GM18508 (cell line): ENCODE results near the gene PARD3B.

ENCODE experiments used
- ATAC-seq: cut with Tn5 transposase; IDR thresholded peaks from one replicate; pipeline ENCODE4 v1.9.1; 2021; ENCODE audit warnings: moderate number of reproducible peaks; ENCODE audit not compliant: insufficient read depth, unreplicated experiment

PARD3B gene

DNA sequence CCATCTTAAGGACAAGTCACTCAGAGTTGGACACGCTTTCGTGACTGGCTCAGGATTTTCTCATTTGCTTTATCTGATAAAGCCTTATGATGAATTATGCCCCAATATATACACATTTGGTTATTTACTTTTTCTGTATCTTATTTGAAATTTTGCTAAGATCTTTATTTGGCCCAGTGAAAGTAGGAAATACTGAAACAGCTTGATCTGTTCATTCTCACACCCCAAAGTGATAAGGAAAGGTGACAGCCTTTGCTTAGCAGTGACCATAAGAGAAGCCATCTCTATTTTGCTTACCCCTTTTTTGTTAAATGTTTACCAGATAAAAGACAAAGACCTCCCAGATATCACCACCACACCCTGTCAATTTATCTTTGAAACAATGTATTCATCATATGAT lies 428.3 kb downstream of the PARD3B start:
- no peak for ATAC-seq

DNA sequence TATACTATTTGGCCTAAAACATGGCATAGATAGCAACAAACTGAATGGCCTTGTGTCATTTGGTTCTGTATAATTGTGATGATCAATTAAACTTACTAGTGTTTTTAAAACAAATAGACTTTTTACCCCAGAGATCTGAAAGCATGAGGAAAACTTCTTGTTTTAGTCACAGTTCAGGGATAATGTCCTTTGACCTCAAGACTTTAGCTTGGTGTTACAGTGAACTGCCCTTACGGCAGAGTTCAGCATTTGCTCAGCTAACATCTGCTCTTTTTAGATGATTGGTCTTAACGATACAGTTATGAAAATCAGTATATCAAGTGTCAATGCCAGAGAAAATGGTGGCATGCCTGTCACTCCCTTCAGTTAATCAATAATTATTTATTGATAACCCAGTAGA lies 429.2 kb downstream of the PARD3B start:
- ATAC-seq = no peak

GRCh38 chr2:204977914-204978313 lies 432.6 kb downstream of the PARD3B start:
- no peak for ATAC-seq

- no peak for ATAC-seq
These were observed 437.0 kb downstream of the PARD3B start for GRCh38 chr2:204982303-204982702.

GRCh38 chr2:204984518-204984917 lies 439.2 kb downstream of the PARD3B start:
- no peak for ATAC-seq

DNA sequence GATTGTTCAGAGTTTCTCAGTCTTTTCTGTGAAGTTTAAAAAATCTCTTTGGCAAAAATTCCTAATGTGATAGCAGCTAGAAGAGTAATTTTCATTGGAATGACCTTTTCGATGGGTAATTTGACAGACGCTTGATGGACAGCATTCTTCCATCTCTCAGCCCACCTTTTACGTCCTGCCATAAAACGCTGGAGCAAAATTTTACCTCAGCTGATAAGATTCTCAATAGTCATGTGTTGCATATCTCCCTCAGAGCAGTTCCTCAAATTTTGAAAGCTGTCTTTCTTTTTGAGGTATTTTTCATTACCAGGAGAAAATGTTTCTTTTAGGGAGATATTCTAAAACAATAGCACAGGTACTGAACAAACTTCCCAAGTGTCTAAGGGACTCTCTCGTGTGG lies 441.4 kb downstream of the PARD3B start:
- ATAC-seq = no peak

GRCh38 chr2:204988836-204989235 lies 443.6 kb downstream of the PARD3B start:
- no peak for ATAC-seq

DNA sequence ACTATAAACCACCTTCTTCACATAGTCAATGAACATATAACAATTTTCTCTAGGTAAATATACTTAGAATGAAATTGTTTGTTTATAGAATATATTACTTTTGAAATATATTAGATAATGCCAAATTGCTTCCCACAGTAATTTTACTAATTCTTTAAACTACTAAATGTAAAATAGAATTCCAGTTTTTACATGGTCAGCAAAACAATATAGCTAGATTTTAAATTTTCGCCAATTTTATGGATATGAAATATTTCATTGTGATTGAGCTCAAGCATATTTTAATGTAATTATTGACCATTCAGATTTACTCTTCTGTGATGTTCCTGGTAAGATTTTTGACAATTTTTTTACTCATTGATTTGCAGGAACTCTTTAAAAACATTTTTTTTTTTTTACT lies 444.6 kb downstream of the PARD3B start:
- no peak for ATAC-seq

DNA sequence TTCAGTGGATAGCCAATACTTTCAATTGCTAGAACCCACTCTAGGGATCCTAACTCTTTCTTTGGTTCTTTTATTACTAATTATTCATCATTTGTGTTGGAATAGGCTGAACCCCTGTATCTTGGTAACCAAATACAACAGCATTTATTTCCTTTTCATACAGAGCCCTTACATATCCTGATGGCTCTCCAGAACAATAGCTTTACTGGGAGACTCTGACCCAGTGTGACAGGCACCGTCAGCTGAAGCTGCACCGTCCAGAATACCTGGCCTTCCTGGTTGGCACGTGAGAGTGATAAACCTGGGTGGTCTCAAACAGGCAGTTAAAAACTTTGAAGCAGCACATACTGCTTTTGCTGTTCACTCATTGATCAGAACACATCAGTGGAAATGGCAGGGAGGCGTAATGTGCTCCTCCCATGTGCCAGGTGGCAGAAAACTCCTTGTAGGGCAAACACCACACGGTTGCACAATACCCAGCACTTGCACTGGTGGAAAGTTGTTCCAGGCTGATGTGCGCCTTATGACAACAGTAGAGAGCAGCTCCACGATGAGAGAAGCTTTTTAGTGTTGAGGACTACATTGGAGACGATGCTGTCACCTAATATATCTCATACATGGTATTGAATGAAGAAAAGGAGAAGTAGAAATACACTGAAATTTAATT lies 456.2 kb downstream of the PARD3B start:
- ATAC-seq = no peak

DNA sequence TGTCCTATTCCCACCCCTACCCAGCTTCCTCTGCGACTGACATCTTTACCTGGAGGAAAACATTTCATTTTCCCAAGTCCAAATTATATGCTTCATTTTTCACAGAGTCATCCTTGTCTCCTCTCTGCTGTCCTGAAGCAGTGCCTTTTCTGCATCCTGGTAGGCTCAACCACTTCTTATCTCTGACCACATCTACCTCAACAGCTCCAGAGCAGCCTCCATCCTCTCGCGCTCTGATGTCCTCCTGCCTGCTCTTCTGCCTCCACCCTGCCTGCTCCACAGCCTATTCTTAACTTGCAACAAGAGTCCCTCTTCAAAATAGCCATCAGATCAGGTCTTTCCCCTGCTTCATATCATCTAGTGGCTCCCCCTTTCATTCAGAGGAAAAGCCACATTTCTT lies 457.1 kb downstream of the PARD3B start:
- ATAC-seq = no peak

- ATAC-seq = no peak
These were observed 458.0 kb downstream of the PARD3B start for GRCh38 chr2:205003288-205003687.

- ATAC-seq = no peak
These were observed 464.9 kb downstream of the PARD3B start for GRCh38 chr2:205010196-205010595.

GRCh38 chr2:205011031-205011430 lies 465.8 kb downstream of the PARD3B start:
- ATAC-seq = no peak

DNA sequence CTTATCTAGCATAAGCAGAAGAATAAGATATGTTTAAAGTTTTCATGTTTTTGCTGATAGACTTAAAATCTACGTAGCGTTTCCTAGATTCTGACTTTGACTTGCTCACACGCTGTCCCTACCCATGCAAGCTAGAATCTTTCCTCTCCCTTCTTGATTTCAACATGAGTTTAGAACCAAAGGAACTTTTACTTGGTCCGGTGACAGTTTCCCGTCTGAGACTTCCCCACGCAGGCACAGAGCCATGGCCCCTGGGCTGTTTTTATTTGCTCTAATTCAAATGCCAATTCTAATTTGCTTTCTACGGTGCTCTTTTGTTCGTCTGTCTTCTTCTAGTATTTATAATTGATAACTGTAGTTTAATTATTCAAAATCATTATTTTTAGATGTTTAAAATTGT lies 467.7 kb downstream of the PARD3B start:
- ATAC-seq = no peak

- no peak for ATAC-seq
These were observed 468.3 kb downstream of the PARD3B start for GRCh38 chr2:205013586-205013985.

GRCh38 chr2:205014201-205014600 lies 468.9 kb downstream of the PARD3B start:
- no peak for ATAC-seq

DNA sequence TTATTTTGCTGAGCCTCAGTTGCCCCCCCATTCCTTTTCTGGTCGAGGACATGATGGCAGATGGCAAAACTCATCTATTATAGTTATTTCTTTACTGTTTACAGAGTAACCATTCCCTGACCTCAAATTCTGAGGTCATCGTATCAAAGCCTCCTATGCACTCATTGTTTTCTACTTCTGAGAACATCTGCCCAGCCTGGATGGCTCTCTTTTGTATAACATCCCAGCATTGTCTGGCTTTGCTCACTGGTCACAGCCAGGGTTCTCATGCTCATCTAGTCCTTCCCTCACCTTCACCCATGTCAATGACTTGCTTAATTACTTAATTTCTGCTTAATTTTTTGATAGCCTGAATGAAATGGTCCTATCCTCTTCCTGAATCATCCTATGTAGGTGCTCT lies 472.1 kb downstream of the PARD3B start:
- no peak for ATAC-seq

DNA sequence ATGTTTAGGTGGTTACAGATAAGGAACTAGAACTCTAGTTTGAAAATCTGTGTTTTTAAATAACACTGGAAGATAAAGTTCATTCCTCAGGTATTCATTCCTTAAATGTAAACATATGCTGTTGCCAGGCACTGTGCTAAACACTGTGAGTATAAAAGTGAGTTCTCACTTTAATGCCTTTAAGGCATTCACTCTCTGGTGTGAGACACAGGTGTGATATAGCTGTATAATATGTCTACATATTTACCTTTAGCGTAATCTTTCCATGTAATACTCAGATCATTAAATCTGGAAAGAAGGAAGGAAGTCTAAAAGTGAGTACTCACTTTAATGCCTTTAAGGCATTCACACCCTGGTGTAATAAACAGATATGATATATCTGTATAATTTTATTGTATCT lies 472.6 kb downstream of the PARD3B start:
- no peak for ATAC-seq

DNA sequence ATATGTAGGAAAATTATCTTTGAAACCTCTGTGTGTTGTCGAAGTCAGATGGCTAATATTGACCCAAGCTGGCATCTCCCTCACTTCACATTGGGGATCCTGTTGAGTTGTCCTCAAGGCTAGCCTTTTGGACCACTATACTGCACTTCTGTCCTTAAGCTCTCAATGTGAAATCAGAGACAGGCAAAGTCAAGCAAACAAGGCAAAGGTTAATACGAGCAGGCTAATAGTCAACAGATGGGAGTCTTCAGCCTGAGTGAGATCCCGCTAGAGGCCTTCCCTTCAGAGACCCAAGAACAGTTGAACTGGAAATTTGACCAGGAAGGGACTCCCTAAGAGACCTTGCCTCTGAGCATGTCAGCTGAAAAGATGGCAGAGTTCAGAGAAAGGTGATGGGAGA lies 475.4 kb downstream of the PARD3B start:
- ATAC-seq = no peak

DNA sequence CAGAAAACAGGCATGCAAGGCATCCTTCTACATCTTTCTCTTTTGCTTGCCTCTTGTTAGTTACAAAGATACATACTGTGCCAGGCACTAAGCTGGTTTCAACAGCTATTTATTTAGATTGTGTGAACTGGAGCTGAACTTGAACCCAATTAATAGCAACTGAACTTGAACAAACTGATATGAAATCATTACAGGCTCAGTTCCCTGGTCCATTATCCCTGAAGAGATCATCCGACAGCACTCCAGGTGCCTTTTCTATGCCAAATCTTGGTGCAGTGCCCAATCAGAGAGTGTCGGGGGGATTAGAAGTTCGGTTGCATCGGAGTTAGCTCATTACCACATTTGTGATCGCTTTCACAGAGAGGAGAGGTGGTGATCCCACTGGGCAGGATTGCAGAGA lies 477.6 kb downstream of the PARD3B start:
- ATAC-seq = no peak

DNA sequence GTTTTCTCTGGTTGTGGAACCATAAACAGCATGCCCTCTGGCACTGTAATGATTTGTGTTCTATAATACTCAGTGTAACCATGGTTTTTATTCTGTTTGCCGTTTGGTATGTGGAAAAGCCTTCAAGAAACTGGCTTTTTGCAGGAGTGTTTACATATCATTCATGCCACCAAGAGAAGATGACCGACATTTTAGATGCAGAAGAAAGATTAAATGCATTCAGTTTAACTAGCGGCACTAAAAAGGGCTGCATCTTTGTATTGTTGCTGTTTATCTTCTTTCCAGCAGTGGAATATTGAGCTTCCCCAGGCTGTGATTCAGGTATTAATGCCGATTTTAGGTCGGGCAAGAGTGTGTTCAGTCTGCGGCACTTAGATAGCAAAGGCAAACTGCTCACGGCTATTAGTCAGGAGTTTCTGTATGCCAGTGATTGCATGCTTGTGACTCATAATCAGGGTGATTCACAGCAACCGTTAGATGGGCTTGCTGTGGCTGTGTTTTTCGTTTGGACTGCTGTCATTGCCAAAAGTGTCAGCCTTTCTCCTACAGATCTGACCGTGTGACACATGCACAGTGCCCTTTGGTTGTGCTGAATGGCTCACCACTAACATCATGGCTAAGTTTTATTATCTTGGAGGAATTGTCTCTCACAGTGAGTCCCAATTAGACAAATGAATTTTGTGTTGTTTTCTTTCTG lies 479.7 kb downstream of the PARD3B start:
- no peak for ATAC-seq

DNA sequence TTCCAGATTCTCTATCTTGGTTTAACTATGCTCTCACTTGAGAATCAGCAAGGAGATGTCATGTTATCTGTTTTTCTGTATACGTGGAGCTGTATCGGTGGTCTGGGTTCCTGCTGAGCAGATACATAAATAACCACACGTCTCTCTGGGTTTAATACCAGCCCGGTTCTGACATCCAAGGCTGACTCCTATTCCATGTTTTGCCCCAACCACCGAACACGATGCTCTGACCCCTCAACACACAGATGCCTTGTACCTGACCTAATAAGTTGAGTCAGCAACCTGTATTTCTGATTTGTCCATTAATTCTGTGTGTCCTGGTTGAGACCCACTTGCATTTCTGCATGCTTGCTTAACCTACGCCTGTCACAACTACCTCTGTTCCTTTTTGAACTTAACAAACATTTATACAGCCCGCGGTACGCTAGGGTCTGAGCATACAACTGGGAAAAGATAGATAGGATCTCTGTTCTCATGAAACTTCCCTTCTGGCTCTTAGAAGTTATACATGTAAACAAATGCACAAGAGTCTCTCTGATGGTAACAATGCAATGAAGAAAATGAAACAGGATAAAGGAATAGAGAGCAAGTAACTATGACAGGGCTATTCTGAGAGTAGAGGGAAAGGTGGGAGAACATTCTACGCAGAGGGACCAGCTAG lies 480.4 kb downstream of the PARD3B start:
- no peak for ATAC-seq
